Measurements from ENCODE around the gene KANK3. TPM values are rescaled to one million over a fixed set of nuclear protein-coding genes. Genes with fewer than 3 reads are reported as not detected.

The KANK3 gene
- total and polyA plus RNA-seq, 9 of the 15 experiments (the other 6 are each of a cell fraction or from before 2014, with no cell fraction given) = 0.03 to 0.40 (median 0.08) TPM; not detected in 6

DNA sequence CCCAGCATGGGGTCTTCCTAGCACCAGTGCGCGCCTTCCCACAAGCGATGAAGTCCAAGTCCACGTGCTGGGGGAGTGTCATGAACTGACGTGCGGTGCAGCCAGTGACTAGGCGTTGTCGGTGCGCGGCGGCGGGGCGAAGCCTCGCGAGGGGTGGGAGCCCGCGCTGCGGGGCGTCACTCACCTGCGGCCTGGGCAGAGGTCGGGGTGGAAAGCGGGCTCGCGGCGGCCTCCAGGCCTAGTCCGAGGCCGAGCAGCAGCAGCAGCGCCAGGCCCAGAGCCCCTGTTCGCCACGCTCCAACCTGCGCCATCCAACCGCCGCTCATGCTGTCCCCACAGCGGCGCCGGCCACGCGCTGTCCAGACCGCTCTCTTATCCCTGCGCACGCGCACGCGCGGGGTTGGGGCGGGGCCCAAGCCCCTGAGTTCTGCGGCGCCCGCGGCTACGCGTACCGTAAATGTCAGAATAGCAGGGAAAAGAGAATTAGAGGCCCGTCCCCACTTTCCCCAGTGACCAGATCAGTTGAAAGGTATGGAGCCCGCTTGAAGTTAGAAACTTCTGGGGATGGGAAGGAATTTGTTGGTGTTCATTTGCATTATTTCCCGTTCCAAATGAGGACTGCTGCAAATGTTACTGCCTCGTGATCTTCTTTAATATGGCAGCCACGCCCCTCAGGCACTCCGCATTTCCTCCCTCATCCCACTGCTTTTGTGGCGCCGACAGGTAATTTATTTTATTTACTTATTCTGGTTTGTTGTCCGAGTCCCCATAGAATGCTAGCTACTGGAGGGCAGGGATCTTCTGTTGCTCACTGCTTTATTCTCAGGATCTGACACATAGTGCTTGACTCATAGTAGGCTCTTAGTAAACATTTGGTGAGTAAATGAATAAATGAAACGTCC, 34.8 kb downstream of the KANK3 start, which contains the start of gene CD320 (continued):
- TF ChIP-seq, protein P1, sequence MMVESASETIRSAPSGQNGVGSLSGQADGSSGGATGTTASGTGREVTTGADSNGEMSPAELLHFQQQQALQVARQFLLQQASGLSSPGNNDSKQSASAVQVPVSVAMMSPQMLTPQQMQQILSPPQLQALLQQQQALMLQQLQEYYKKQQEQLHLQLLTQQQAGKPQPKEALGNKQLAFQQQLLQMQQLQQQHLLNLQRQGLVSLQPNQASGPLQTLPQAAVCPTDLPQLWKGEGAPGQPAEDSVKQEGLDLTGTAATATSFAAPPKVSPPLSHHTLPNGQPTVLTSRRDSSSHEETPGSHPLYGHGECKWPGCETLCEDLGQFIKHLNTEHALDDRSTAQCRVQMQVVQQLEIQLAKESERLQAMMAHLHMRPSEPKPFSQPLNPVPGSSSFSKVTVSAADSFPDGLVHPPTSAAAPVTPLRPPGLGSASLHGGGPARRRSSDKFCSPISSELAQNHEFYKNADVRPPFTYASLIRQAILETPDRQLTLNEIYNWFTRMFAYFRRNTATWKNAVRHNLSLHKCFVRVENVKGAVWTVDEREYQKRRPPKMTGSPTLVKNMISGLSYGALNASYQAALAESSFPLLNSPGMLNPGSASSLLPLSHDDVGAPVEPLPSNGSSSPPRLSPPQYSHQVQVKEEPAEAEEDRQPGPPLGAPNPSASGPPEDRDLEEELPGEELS (CRISPR knock-in tag; IDR thresholded peaks at IDR 0.05; ENCODE audit: borderline replicate concordance) = peak; percentile 97
- TF ChIP-seq, protein P2, sequence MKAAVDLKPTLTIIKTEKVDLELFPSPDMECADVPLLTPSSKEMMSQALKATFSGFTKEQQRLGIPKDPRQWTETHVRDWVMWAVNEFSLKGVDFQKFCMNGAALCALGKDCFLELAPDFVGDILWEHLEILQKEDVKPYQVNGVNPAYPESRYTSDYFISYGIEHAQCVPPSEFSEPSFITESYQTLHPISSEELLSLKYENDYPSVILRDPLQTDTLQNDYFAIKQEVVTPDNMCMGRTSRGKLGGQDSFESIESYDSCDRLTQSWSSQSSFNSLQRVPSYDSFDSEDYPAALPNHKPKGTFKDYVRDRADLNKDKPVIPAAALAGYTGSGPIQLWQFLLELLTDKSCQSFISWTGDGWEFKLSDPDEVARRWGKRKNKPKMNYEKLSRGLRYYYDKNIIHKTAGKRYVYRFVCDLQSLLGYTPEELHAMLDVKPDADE (conservative IDR thresholded peaks at IDR 0.05; ENCODE audit: control insufficient read depth, low read depth, low read length) = peak; percentile 69
- no peak for TF ChIP-seq PML (IDR thresholded peaks at IDR 0.05; ENCODE audit: low read length)
- no peak for TF ChIP-seq THAP7 (CRISPR knock-in tag; IDR thresholded peaks at IDR 0.05)
- no peak for TF ChIP-seq CREBBP (IDR thresholded peaks at IDR 0.05; ENCODE audit: low read depth, low read length)
- TF ChIP-seq BCL6 (CRISPR knock-in tag; IDR thresholded peaks at IDR 0.05) = no peak
- TF ChIP-seq ZNF778 (CRISPR knock-in tag; IDR thresholded peaks at IDR 0.05) = no peak
- TF ChIP-seq MCM2 (IDR thresholded peaks at IDR 0.05; ENCODE audit: low read depth) = no peak
- TF ChIP-seq, protein P3, sequence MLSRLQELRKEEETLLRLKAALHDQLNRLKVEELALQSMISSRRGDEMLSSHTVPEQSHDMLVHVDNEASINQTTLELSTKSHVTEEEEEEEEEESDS (CRISPR knock-in tag; IDR thresholded peaks at IDR 0.05) = no peak
- 0 out of 2 replicates have a peak, but pooled peaks have one; percentile 18 for TF ChIP-seq RHOXF2B (CRISPR knock-in tag; conservative IDR thresholded peaks at IDR 0.05)
- TF ChIP-seq CHCHD3 (CRISPR knock-in tag; IDR thresholded peaks at IDR 0.05) = no peak
- TF ChIP-seq, protein P4, sequence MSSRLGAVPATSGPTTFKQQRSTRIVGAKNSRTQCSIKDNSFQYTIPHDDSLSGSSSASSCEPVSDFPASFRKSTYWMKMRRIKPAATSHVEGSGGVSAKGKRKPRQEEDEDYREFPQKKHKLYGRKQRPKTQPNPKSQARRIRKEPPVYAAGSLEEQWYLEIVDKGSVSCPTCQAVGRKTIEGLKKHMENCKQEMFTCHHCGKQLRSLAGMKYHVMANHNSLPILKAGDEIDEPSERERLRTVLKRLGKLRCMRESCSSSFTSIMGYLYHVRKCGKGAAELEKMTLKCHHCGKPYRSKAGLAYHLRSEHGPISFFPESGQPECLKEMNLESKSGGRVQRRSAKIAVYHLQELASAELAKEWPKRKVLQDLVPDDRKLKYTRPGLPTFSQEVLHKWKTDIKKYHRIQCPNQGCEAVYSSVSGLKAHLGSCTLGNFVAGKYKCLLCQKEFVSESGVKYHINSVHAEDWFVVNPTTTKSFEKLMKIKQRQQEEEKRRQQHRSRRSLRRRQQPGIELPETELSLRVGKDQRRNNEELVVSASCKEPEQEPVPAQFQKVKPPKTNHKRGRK (tag; IDR thresholded peaks at IDR 0.05) = no peak
- no peak; the same call in 1 of the 2 replicates for TF ChIP-seq KHSRP (IDR thresholded peaks at IDR 0.05)
- no peak for TF ChIP-seq PHB (CRISPR knock-in tag; IDR thresholded peaks at IDR 0.05)
- no peak; the same call in 1 of the 2 replicates for TF ChIP-seq ILF3 (IDR thresholded peaks at IDR 0.05; ENCODE audit: borderline replicate concordance)
- TF ChIP-seq PYGO2 (tag; IDR thresholded peaks at IDR 0.05) = no peak
- TF ChIP-seq, protein P5, sequence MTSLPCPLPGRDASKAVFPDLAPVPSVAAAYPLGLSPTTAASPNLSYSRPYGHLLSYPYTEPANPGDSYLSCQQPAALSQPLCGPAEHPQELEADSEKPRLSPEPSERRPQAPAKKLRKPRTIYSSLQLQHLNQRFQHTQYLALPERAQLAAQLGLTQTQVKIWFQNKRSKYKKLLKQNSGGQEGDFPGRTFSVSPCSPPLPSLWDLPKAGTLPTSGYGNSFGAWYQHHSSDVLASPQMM (CRISPR knock-in tag; IDR thresholded peaks at IDR 0.05) = no peak
- no peak for TF ChIP-seq ZNF707 (CRISPR knock-in tag; conservative IDR thresholded peaks at IDR 0.05)
- no peak for TF ChIP-seq NFATC3 (IDR thresholded peaks at IDR 0.05)
- TF ChIP-seq, protein P6, sequence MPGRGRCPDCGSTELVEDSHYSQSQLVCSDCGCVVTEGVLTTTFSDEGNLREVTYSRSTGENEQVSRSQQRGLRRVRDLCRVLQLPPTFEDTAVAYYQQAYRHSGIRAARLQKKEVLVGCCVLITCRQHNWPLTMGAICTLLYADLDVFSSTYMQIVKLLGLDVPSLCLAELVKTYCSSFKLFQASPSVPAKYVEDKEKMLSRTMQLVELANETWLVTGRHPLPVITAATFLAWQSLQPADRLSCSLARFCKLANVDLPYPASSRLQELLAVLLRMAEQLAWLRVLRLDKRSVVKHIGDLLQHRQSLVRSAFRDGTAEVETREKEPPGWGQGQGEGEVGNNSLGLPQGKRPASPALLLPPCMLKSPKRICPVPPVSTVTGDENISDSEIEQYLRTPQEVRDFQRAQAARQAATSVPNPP (IDR thresholded peaks at IDR 0.05; ENCODE audit: borderline replicate concordance, insufficient read depth, insufficient read length) = no peak
- no peak for TF ChIP-seq ZKSCAN3 (CRISPR knock-in tag; IDR thresholded peaks at IDR 0.05)
- TF ChIP-seq NCOA6 (IDR thresholded peaks at IDR 0.05) = no peak

All from K562 (cell line).